HepG2 (cell line): ENCODE data around the gene TICAM2. TPM values are rescaled to one million over a fixed set of nuclear protein-coding genes. Genes with fewer than 3 reads are reported as not detected.

ENCODE experiments used
- ATF1 ChIP-seq: IDR thresholded peaks from 2 replicates; pipeline ENCODE4 v1.6.1; 2016; ENCODE audit warnings: mild to moderate bottlenecking, control low read depth
- ATF3 ChIP-seq: sonication (generic); formaldehyde crosslinking; IDR thresholded peaks from 2 replicates; pipeline ENCODE4 v1.4.0; 2020; ENCODE audit warnings: missing genetic modification reagents
- BCL6 ChIP-seq: IDR thresholded peaks from 2 replicates; pipeline ENCODE4 v1.6.1; 2016; ENCODE audit warnings: missing genetic modification reagents, missing compliant biosample characterization
- CBFB ChIP-seq: sonication (generic); formaldehyde crosslinking; IDR thresholded peaks from 2 replicates; pipeline ENCODE4 v1.4.0; 2020; ENCODE audit warnings: missing genetic modification reagents
- DR1 ChIP-seq: sonication (generic); formaldehyde crosslinking; IDR thresholded peaks from 2 replicates; pipeline ENCODE4 v1.8.0; 2021; ENCODE audit warnings: mild to moderate bottlenecking, missing genetic modification reagents, inconsistent platforms
- KDM5B ChIP-seq: sonication (generic); formaldehyde crosslinking; IDR thresholded peaks from 2 replicates; pipeline ENCODE4 v1.4.0; 2020; ENCODE audit warnings: missing genetic modification reagents, mild to moderate bottlenecking, borderline replicate concordance
- KLF13 ChIP-seq: sonication (generic); formaldehyde crosslinking; IDR thresholded peaks from 2 replicates; pipeline ENCODE4 v1.4.0; 2020; ENCODE audit warnings: mild to moderate bottlenecking, missing genetic modification reagents
- MED13 ChIP-seq: sonication (generic); formaldehyde crosslinking; IDR thresholded peaks from 2 replicates; pipeline ENCODE4 v1.5.0; 2020; ENCODE audit warnings: missing genetic modification reagents
- PITX1 ChIP-seq: sonication (generic); formaldehyde crosslinking; IDR thresholded peaks from 2 replicates; pipeline ENCODE4 v1.5.1; 2020; ENCODE audit warnings: mild to moderate bottlenecking, missing genetic modification reagents
- RBM39 ChIP-seq: fragments of 200-400 bp; formaldehyde crosslinking; IDR thresholded peaks from one replicate; pipeline ENCODE4 v1.6.1; 2018; ENCODE audit warnings: antibody characterized with exemption, mild to moderate bottlenecking, low read depth, low read length; ENCODE audit not compliant: poor library complexity, severe bottlenecking
- RFX3 ChIP-seq: IDR thresholded peaks from 2 replicates; pipeline ENCODE4 v1.6.1; 2016; ENCODE audit warnings: missing biosample characterization, missing genetic modification reagents
- SRSF9 ChIP-seq: fragments of 200-400 bp; formaldehyde crosslinking; IDR thresholded peaks from 2 replicates; pipeline ENCODE4 v1.6.1; 2018; ENCODE audit warnings: borderline replicate concordance, mild to moderate bottlenecking, low read depth, low read length; ENCODE audit not compliant: insufficient read depth, poor library complexity, severe bottlenecking
- ZBTB44 ChIP-seq: sonication (generic); formaldehyde crosslinking; IDR thresholded peaks from 2 replicates; pipeline ENCODE4 v1.4.0; 2020; ENCODE audit warnings: missing genetic modification reagents
- ZC3H13 ChIP-seq: sonication (generic); formaldehyde crosslinking; IDR thresholded peaks from 2 replicates; pipeline ENCODE4 v1.8.1; 2023; ENCODE audit warnings: mild to moderate bottlenecking, missing genetic modification reagents, moderate library complexity
- ZFP1 ChIP-seq: IDR thresholded peaks from 2 replicates; pipeline ENCODE4 v1.6.1; 2016
- ZFP91 ChIP-seq: sonication (generic); formaldehyde crosslinking; IDR thresholded peaks from 2 replicates; pipeline ENCODE4 v1.9.0; 2022; ENCODE audit warnings: missing genetic modification reagents, mild to moderate bottlenecking, borderline replicate concordance
- ZNF263 ChIP-seq: sonication (generic); formaldehyde crosslinking; IDR thresholded peaks from 2 replicates; pipeline ENCODE4 v1.4.0; 2020; ENCODE audit warnings: missing genetic modification reagents
- ZNF337 ChIP-seq: sonication (generic); formaldehyde crosslinking; IDR thresholded peaks from 2 replicates; pipeline ENCODE4 v1.5.1; 2020; ENCODE audit warnings: missing genetic modification reagents, low read depth, mild to moderate bottlenecking, borderline replicate concordance
- ZNF350 ChIP-seq: sonication (generic); formaldehyde crosslinking; IDR thresholded peaks from 2 replicates; pipeline ENCODE4 v1.4.0; 2020; ENCODE audit warnings: mild to moderate bottlenecking, low read depth, missing genetic modification reagents, borderline replicate concordance
- ZNF484 ChIP-seq: sonication (generic); formaldehyde crosslinking; IDR thresholded peaks from 2 replicates; pipeline ENCODE4 v1.5.1; 2020; ENCODE audit warnings: mild to moderate bottlenecking, low read depth, missing genetic modification reagents, borderline replicate concordance
- ZNF513 ChIP-seq: sonication (generic); formaldehyde crosslinking; conservative IDR thresholded peaks from 2 replicates; pipeline ENCODE4 v1.5.0; 2020; ENCODE audit warnings: missing genetic modification reagents
- ZNF550 ChIP-seq: sonication (generic); formaldehyde crosslinking; IDR thresholded peaks from 2 replicates; pipeline ENCODE4 v1.4.0; 2020; ENCODE audit warnings: mild to moderate bottlenecking, missing genetic modification reagents, borderline replicate concordance
- ZNF567 ChIP-seq: sonication (generic); formaldehyde crosslinking; IDR thresholded peaks from 2 replicates; pipeline ENCODE4 v1.8.1; 2023; ENCODE audit warnings: mild to moderate bottlenecking, missing genetic modification reagents, borderline replicate concordance
- ZNF619 ChIP-seq: sonication (generic); formaldehyde crosslinking; IDR thresholded peaks from 2 replicates; pipeline ENCODE4 v1.4.0; 2020; ENCODE audit warnings: mild to moderate bottlenecking, missing genetic modification reagents
- ZNF768 ChIP-seq: sonication (generic); formaldehyde crosslinking; IDR thresholded peaks from 2 replicates; pipeline ENCODE4 v1.4.0; 2020; ENCODE audit warnings: missing genetic modification reagents
- polyA plus RNA-seq, 8 experiments: library from polyadenylated mRNA; depleted of rRNA in 3 of 8; stranded (reverse) in 7 of 8; unstranded in 1 of 8; fragments of >200 nt; fragmentation: Illumina TruSeq in 4 of 8; extraction: Trizol in 4 of 8; gene quantifications; 2 replicates each; pipeline versions ENCODE4 v1.2.1 to v1.2.3, GENCODE V29; 2011 to 2016; ENCODE audit warnings: low read depth in 4 of 8, missing spikeins in 1 of 8, mixed read lengths in 1 of 8; ENCODE audit not compliant: insufficient read depth in 1 of 8
- total RNA-seq, 5 experiments: library from RNA; depleted of rRNA; stranded (reverse); fragments of >200 nt; fragmentation: Illumina TruSeq; extraction: Trizol; gene quantifications; 2 replicates each; pipeline ENCODE4 v1.2.3, GENCODE V29; 2016; ENCODE audit warnings: low read depth in 1 of 5

Gene TICAM2
- total and polyA plus RNA-seq, 2 of the 13 experiments (the other 11 are each of a cell fraction or from before 2014, with no cell fraction given) = 0.04 TPM; not detected in 1

- TF ChIP-seq ZFP91 (CRISPR knock-in tag) = peak; percentile 93
- no peak for TF ChIP-seq ZBTB44 (CRISPR knock-in tag)
- TF ChIP-seq ZC3H13 (CRISPR knock-in tag) = peak; percentile 51; the same call in 1 of the 2 replicates
- TF ChIP-seq ATF1 (CRISPR knock-in tag) = peak; percentile 76
- peak; percentile 62; the same call in 1 of the 2 replicates for TF ChIP-seq ZFP1 (CRISPR knock-in tag)
- TF ChIP-seq PITX1 (CRISPR knock-in tag) = peak; percentile 99
- peak; percentile 82 for TF ChIP-seq KDM5B (CRISPR knock-in tag)
- no peak for TF ChIP-seq RBM39
- TF ChIP-seq ZNF619 = peak; percentile 59; the same call in 1 of the 2 replicates
- no peak for TF ChIP-seq ZNF513
- no peak for TF ChIP-seq MED13 (CRISPR knock-in tag)
- TF ChIP-seq ZNF567 (CRISPR knock-in tag) = 0 out of 2 replicates have a peak, but pooled peaks have one; percentile 45
- no peak for TF ChIP-seq ZNF263 (CRISPR knock-in tag)
- TF ChIP-seq DR1 (CRISPR knock-in tag) = peak; percentile 87
- TF ChIP-seq ATF3 (CRISPR knock-in tag) = peak; percentile 39; the same call in 1 of the 2 replicates
- TF ChIP-seq ZNF350 (CRISPR knock-in tag) = peak; percentile 55; the same call in 1 of the 2 replicates
- no peak for TF ChIP-seq SRSF9
- TF ChIP-seq CBFB (CRISPR knock-in tag) = peak; percentile 33; the same call in 1 of the 2 replicates
- TF ChIP-seq KLF13 = no peak
- no peak for TF ChIP-seq ZNF550 (CRISPR knock-in tag)
- TF ChIP-seq ZNF337 = 0 out of 2 replicates have a peak, but pooled peaks have one; percentile 68
- TF ChIP-seq ZNF768 (CRISPR knock-in tag) = peak; percentile 79; the same call in 1 of the 2 replicates
- TF ChIP-seq RFX3 = no peak
- TF ChIP-seq BCL6 (CRISPR knock-in tag) = no peak
- TF ChIP-seq ZNF484 (CRISPR knock-in tag) = no peak
Measured at GRCh38 chr5:115625579-115626444, 23.5 kb upstream of the TICAM2 start, which contains the start of gene TMED7 (continued).
